Measurements from ENCODE around the gene TTC21A. TPM values are rescaled to one million over a fixed set of nuclear protein-coding genes. Genes with fewer than 3 reads are reported as not detected.

Gene TTC21A
- total RNA-seq, 1 experiment from 2014 or later = 1.7 TPM

GRCh38 chr3:39169712-39170111, 62.2 kb downstream of the TTC21A start:
- Histone ChIP-seq H3K9me3 (ENCODE audit: control insufficient read depth, low read depth, low read length) (no peaks in the 10 kb centered on the region), H3K27me3 (ENCODE audit: insufficient read depth, low read length) (no peaks in the 10 kb centered on the region), H2BK20ac (ENCODE audit: low read depth, low read length, poor library complexity, severe bottlenecking) (no peak overlapping the region), H3K9ac (ENCODE audit: extremely low read depth, insufficient read length, low read length) (no peak overlapping the region), H2BK12ac (ENCODE audit: insufficient read length, low read depth, low read length) (no peak overlapping the region), H3K56ac (ENCODE audit: insufficient read length, low read depth, low read length) (no peak overlapping the region), H2BK5ac (ENCODE audit: insufficient read length, low read length) (no peak overlapping the region), H3K23ac (ENCODE audit: insufficient read length, low read depth, low read length) (no peak overlapping the region), H3K4me2 (ENCODE audit: insufficient read depth, insufficient read length, low read length) (no peak overlapping the region), H4K20me1 (ENCODE audit: control insufficient read depth, insufficient read depth, insufficient read length) (no peaks in the 10 kb centered on the region), H4K8ac (replicated peaks; ENCODE audit: insufficient read length, low read depth, low read length) (no peak overlapping the region), H3K4me1 (ENCODE audit: insufficient read depth, low read length) (peaks cover 4% of the 10 kb centered on the region; the same call in 1 of the 2 replicates), H3K4ac (ENCODE audit: low read depth, low read length) (no peak overlapping the region), H3K27ac (ENCODE audit: insufficient read length, low read depth, low read length) (no peak overlapping the region), H2BK15ac (ENCODE audit: low read depth, low read length) (no peak overlapping the region), H3K14ac (ENCODE audit: insufficient read depth, low read length) (no peak overlapping the region), H4K91ac (ENCODE audit: insufficient read length, low read depth, low read length) (no peak overlapping the region), H2AFZ (ENCODE audit: low read length) (no peak overlapping the region), H3K23me2 (ENCODE audit: insufficient read length, low read depth, low read length, poor library complexity, severe bottlenecking) (no peaks in the 10 kb centered on the region), H4K5ac (ENCODE audit: insufficient read length, low read depth, low read length) (no peak overlapping the region), H3K79me1 (ENCODE audit: insufficient read depth, low read depth, low read length, poor library complexity, severe bottlenecking) (no peaks in the 10 kb centered on the region), H3K79me2 (ENCODE audit: insufficient read depth, low read length) (no peaks in the 10 kb centered on the region), H3K18ac (ENCODE audit: insufficient read length, low read depth, low read length) (no peak overlapping the region), H2AK5ac (ENCODE audit: insufficient read length, low read length) (no peak overlapping the region), H3T11ph (ENCODE audit: low read length) (no peak overlapping the region), H2BK120ac (ENCODE audit: low read depth, low read length, poor library complexity, severe bottlenecking) (no peak overlapping the region)
- no peaks in the 10 kb centered on the region for H3K36me3 Mint-ChIP-seq (ENCODE audit: insufficient read depth in 1 of 3, low read depth in 3 of 3)
- peaks cover 4% of the 10 kb centered on the region for H3K27me3 Mint-ChIP-seq (ENCODE audit: low read depth)
- WGBS (ENCODE audit: extremely low coverage, insufficient read length, low lambda C conversion rate) = no CpG with 5 or more reads among the region's 1 CpG
- H3K4me3 Mint-ChIP-seq = no peak overlapping the region; a peak in 1 of 5 replicates
- TF ChIP-seq CTCF (conservative IDR thresholded peaks at IDR 0.05) = no peak
- peaks cover 5 to 10% of the 10 kb centered on the region in 2 experiments for H3K9me3 Mint-ChIP-seq
- no peak for DNase-seq
- H3K4me1 Mint-ChIP-seq = peaks cover 14 to 19% of the 10 kb centered on the region in 2 experiments
- no peak overlapping the region for H3K27ac Mint-ChIP-seq
